Measurements from ENCODE around the gene RCN1. TPM values are rescaled to one million over a fixed set of nuclear protein-coding genes. Genes with fewer than 3 reads are reported as not detected.

Gene RCN1
- total and polyA plus RNA-seq, 9 of the 15 experiments (the other 6 are each of a cell fraction or from before 2014, with no cell fraction given): 2.1 to 8.7 (median 7.2) TPM

- no peak for TF ChIP-seq ZBTB40 (IDR thresholded peaks at IDR 0.05)
- TF ChIP-seq ZBTB40 (CRISPR knock-in tag; IDR thresholded peaks at IDR 0.05): no peak
- no peak for TF ChIP-seq SLC30A9 (CRISPR knock-in tag; IDR thresholded peaks at IDR 0.05)
- no peak for TF ChIP-seq ZBTB33 (CRISPR knock-in tag; IDR thresholded peaks at IDR 0.05)
- no peak for TF ChIP-seq ERF (CRISPR knock-in tag; IDR thresholded peaks at IDR 0.05)
- no peak for TF ChIP-seq ZNF639 (CRISPR knock-in tag; conservative IDR thresholded peaks at IDR 0.05 in 1 of 2, IDR thresholded peaks at IDR 0.05 in 1 of 2)
- no peak for TF ChIP-seq RBM17 (IDR thresholded peaks at IDR 0.05; ENCODE audit: borderline replicate concordance, low read depth, low read length)
- TF ChIP-seq TCF7 (IDR thresholded peaks at IDR 0.05; ENCODE audit: borderline replicate concordance): no peak
- no peak for TF ChIP-seq YBX1 (IDR thresholded peaks at IDR 0.05)
- TF ChIP-seq GTF2F1 (IDR thresholded peaks at IDR 0.05; ENCODE audit: low read depth, low read length): no peak
- TF ChIP-seq ZNF3 (CRISPR knock-in tag; IDR thresholded peaks at IDR 0.05): no peak
- TF ChIP-seq EZH2 (IDR thresholded peaks at IDR 0.05; ENCODE audit: borderline replicate concordance, low read depth, low read length): no peak
- TF ChIP-seq CLOCK (CRISPR knock-in tag; IDR thresholded peaks at IDR 0.05; ENCODE audit: borderline replicate concordance): no peak
- TF ChIP-seq PHTF2 (CRISPR knock-in tag; IDR thresholded peaks at IDR 0.05): no peak
Measured at GRCh38 chr11:32107647-32108046, 16.8 kb downstream of the RCN1 start (continued).
